Liver (tissue), 3 donors: Measurements from ENCODE around the gene PFN1.

Source experiments
- CTCF ChIP-seq: fragments of 150-350 bp; IDR thresholded peaks from 2 replicates; pipeline ENCODE4 v1.5.1; 2017; ENCODE audit warnings: improper control_type of control experiment, low read depth, low read length; ENCODE audit not compliant: missing input control
- EGR1 ChIP-seq, 2 donors: IDR thresholded peaks; 2 replicates each; pipeline ENCODE4 v1.6.1; 2016 to 2018; ENCODE audit warnings: antibody characterized with exemption in 2 of 2, low read depth in 2 of 2
- FOXA2 ChIP-seq: IDR thresholded peaks from 2 replicates; pipeline ENCODE4 v1.6.1; 2016; ENCODE audit warnings: antibody characterized with exemption
- HNF4A ChIP-seq, 2 donors: conservative IDR thresholded peaks; 2 replicates each; pipeline ENCODE4 v1.6.1; 2016; ENCODE audit warnings: antibody characterized with exemption in 2 of 2, mild to moderate bottlenecking in 2 of 2
- NR2F2 ChIP-seq: IDR thresholded peaks from 2 replicates; pipeline ENCODE4 v1.6.1; 2016; ENCODE audit warnings: antibody characterized with exemption
- RAD21 ChIP-seq, 2 donors: IDR thresholded peaks; 2 replicates each; pipeline ENCODE4 v1.6.1; 2016; ENCODE audit warnings: antibody characterized with exemption in 2 of 2, mild to moderate bottlenecking in 2 of 2
- TAF1 ChIP-seq: conservative IDR thresholded peaks from 2 replicates; pipeline ENCODE4 v1.6.1; 2016; ENCODE audit warnings: antibody characterized with exemption, mild to moderate bottlenecking
- ZBTB33 ChIP-seq: IDR thresholded peaks from 2 replicates; pipeline ENCODE4 v1.6.1; 2016; ENCODE audit warnings: antibody characterized with exemption
- TF ChIP-seq, protein P1 (sequence below): IDR thresholded peaks from 2 replicates; pipeline ENCODE4 v1.6.1; 2016; ENCODE audit warnings: antibody characterized with exemption, mild to moderate bottlenecking
- TF ChIP-seq, protein P2 (sequence below): IDR thresholded peaks from 2 replicates; pipeline ENCODE4 v1.6.1; 2016; ENCODE audit warnings: antibody characterized with exemption
- TF ChIP-seq, protein P3 (sequence below): IDR thresholded peaks from 2 replicates; pipeline ENCODE4 v1.6.1; 2016; ENCODE audit warnings: antibody characterized with exemption
- donor health status: healthy.
- donor health status: healthy.

DNA sequence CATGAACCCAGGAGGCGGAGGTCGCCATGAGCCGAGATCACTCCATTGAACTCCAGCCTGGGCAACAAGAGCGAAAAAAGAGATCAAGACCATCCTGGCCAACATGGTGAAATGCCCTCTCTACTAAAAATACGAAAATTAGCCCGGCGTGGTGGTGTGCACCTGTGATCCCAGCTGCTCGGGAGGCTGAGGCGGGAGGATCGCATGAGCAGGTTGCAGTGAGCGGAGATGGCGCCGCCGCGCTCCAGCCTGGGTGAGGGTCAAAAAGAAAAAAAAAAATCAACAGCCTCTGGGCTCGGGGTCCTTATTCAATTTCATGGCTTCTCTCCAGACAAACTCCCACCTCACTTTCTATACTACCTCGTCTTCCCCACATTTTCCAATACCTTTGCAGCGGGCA, 19.4 kb downstream of the PFN1 start:
- TF ChIP-seq CTCF (no peak), FOXA2 (no peak), NR2F2 (no peak), ZBTB33 (no peak), TAF1 (no peak), RAD21 (IDR thresholded peaks at IDR 0.05) (no peak), EGR1 (IDR thresholded peaks at IDR 0.05; ENCODE audit: low read depth in 2 of 2) (no peak), HNF4A (conservative IDR thresholded peaks at IDR 0.05) (no peak)
- TF ChIP-seq, protein P1, sequence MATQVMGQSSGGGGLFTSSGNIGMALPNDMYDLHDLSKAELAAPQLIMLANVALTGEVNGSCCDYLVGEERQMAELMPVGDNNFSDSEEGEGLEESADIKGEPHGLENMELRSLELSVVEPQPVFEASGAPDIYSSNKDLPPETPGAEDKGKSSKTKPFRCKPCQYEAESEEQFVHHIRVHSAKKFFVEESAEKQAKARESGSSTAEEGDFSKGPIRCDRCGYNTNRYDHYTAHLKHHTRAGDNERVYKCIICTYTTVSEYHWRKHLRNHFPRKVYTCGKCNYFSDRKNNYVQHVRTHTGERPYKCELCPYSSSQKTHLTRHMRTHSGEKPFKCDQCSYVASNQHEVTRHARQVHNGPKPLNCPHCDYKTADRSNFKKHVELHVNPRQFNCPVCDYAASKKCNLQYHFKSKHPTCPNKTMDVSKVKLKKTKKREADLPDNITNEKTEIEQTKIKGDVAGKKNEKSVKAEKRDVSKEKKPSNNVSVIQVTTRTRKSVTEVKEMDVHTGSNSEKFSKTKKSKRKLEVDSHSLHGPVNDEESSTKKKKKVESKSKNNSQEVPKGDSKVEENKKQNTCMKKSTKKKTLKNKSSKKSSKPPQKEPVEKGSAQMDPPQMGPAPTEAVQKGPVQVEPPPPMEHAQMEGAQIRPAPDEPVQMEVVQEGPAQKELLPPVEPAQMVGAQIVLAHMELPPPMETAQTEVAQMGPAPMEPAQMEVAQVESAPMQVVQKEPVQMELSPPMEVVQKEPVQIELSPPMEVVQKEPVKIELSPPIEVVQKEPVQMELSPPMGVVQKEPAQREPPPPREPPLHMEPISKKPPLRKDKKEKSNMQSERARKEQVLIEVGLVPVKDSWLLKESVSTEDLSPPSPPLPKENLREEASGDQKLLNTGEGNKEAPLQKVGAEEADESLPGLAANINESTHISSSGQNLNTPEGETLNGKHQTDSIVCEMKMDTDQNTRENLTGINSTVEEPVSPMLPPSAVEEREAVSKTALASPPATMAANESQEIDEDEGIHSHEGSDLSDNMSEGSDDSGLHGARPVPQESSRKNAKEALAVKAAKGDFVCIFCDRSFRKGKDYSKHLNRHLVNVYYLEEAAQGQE, result no peak
- TF ChIP-seq, protein P2, sequence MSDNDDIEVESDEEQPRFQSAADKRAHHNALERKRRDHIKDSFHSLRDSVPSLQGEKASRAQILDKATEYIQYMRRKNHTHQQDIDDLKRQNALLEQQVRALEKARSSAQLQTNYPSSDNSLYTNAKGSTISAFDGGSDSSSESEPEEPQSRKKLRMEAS, result no peak
- TF ChIP-seq, protein P3, sequence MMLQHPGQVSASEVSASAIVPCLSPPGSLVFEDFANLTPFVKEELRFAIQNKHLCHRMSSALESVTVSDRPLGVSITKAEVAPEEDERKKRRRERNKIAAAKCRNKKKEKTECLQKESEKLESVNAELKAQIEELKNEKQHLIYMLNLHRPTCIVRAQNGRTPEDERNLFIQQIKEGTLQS, result no peak
